HT1080 (cell line): ENCODE measurements around the gene BCL2L1. TPM values are rescaled to one million over a fixed set of nuclear protein-coding genes. Genes with fewer than 3 reads are reported as not detected.

ENCODE experiments used
- DNase-seq: peaks from one replicate; pipeline ENCODE4 v3.0.0-alpha.2; 2015; ENCODE audit warnings: low read depth
- total RNA-seq: library from RNA; depleted of rRNA; stranded (reverse); fragments of >200 nt; shearing (Covaris generic); gene quantifications from 2 replicates; pipeline ENCODE4 v1.2.3, GENCODE V29; 2014; rRNA removed

The BCL2L1 gene
- total RNA-seq, 1 experiment from 2014 or later: 146 TPM

GRCh38 chr20:31615416-31615815 is 107.3 kb downstream of the BCL2L1 start:
- DNase-seq: no peak

Other genes starting within 250 kb of the BCL2L1 start
- gene DEFB124, start 247.7 kb downstream of the BCL2L1 start, total RNA-seq: not detected in 2 replicates
- not detected in 2 replicates for gene REM1, start 247.6 kb downstream of the BCL2L1 start, total RNA-seq
- gene HM13, start 208.4 kb downstream of the BCL2L1 start, total RNA-seq: 64.3 and 83.5 TPM in 2 replicates
- gene ID1, start 117.6 kb downstream of the BCL2L1 start, total RNA-seq: 421 and 433 TPM in 2 replicates
- not detected in 2 replicates for gene COX4I2, start 85.0 kb downstream of the BCL2L1 start, total RNA-seq
- 177 and 183 TPM in 2 replicates for gene TPX2, start 16.4 kb upstream of the BCL2L1 start, total RNA-seq
- 0.70 and 1.0 TPM in 2 replicates for gene MYLK2, start 96.5 kb upstream of the BCL2L1 start, total RNA-seq
- gene FOXS1, start 122.7 kb upstream of the BCL2L1 start, total RNA-seq: 0.17 and 0.35 TPM in 2 replicates
- gene DUSP15, start 147.7 kb upstream of the BCL2L1 start, total RNA-seq: 0.30 TPM in 1 of 2 replicates, not detected in the other
- not detected in 2 replicates for gene TTLL9, start 147.8 kb upstream of the BCL2L1 start, total RNA-seq
- 10.6 and 10.9 TPM in 2 replicates for gene PDRG1, start 229.2 kb upstream of the BCL2L1 start, total RNA-seq
- gene XKR7, start 245.3 kb upstream of the BCL2L1 start, total RNA-seq: not detected in 2 replicates